Smooth muscle cell (in vitro differentiated cells): Measurements from ENCODE around the gene BCKDK. TPM values are rescaled to one million over a fixed set of nuclear protein-coding genes. Genes with fewer than 3 reads are reported as not detected.
"Not testable (repeated sequence)": the region's sequence is repeated elsewhere in the genome, so short reads cannot be mapped to it uniquely, and the experiment has no call there.

ENCODE experiments used
- DNase-seq: peaks from one replicate; lab custom pipeline; 2025; ENCODE audit not compliant: unreplicated experiment; lab: John Stamatoyannopoulos, UW
- H2AFZ ChIP-seq: fragments of 200-600 bp; sonication (generic); 2 replicates; pipeline ENCODE4 v1.6.0; 2016; ENCODE audit warnings: antibody characterized with exemption, low read depth, mild to moderate bottlenecking
- H3F3A ChIP-seq: fragments of 200-600 bp; sonication (generic); 2 replicates; pipeline ENCODE4 v1.6.0; 2017; ENCODE audit warnings: antibody characterized with exemption, low read depth
- H3K27ac ChIP-seq: fragments of 200-600 bp; sonication (generic); 2 replicates; pipeline ENCODE4 v1.5.1; 2016; ENCODE audit warnings: low read depth, mild to moderate bottlenecking
- H3K27me3 ChIP-seq: fragments of 200-600 bp; sonication (generic); 2 replicates; pipeline ENCODE4 v1.6.1; 2016; ENCODE audit warnings: low read depth, mild to moderate bottlenecking
- H3K36me3 ChIP-seq: fragments of 200-600 bp; sonication (generic); 2 replicates; pipeline ENCODE4 v1.5.1; 2016; ENCODE audit warnings: low read depth
- H3K4me1 ChIP-seq: fragments of 200-600 bp; sonication (generic); 2 replicates; pipeline ENCODE4 v1.5.1; 2016; ENCODE audit warnings: low read depth
- H3K4me2 ChIP-seq: fragments of 200-600 bp; sonication (generic); 2 replicates; pipeline ENCODE4 v1.6.0; 2016; ENCODE audit warnings: mild to moderate bottlenecking
- H3K4me3 ChIP-seq: fragments of 200-600 bp; sonication (generic); 2 replicates; pipeline ENCODE4 v1.5.1; 2016; ENCODE audit warnings: mild to moderate bottlenecking
- H3K79me2 ChIP-seq: fragments of 200-600 bp; sonication (generic); 2 replicates; pipeline ENCODE4 v1.6.0; 2016; ENCODE audit warnings: low read depth, mild to moderate bottlenecking
- H3K9ac ChIP-seq: fragments of 200-600 bp; sonication (generic); 2 replicates; pipeline ENCODE4 v1.6.0; 2016; ENCODE audit warnings: low read depth
- H3K9me3 ChIP-seq: fragments of 200-600 bp; sonication (generic); replicated peaks from 2 replicates; pipeline ENCODE4 v1.5.1; 2016; ENCODE audit warnings: low read depth
- H4K20me1 ChIP-seq: fragments of 200-600 bp; sonication (generic); 2 replicates; pipeline ENCODE4 v1.6.0; 2016; ENCODE audit warnings: low read depth
- CTCF ChIP-seq: fragments of 200-600 bp; sonication (generic); IDR thresholded peaks from 2 replicates; pipeline ENCODE4 v1.5.1; 2017; ENCODE audit warnings: borderline replicate concordance, mild to moderate bottlenecking, antibody characterized with exemption; ENCODE audit not compliant: insufficient read depth, poor library complexity, severe bottlenecking
- WGBS: methylation state at CpG from one replicate; pipeline ENCODE4 v1.1.7; 2016; ENCODE audit warnings: low lambda C conversion rate; 5-methylcytosine and 5-hydroxymethylcytosine counted together
- polyA plus RNA-seq: library from polyadenylated mRNA; unstranded; fragments of >200 nt; fragmentation: Nextera tagmentation; extraction: Ambion mirVana; gene quantifications from 2 replicates; pipeline ENCODE4 v1.2.1, GENCODE V29; 2016
- total RNA-seq: library from RNA; depleted of rRNA; stranded (reverse); fragments of >200 nt; gene quantifications from 2 replicates; pipeline ENCODE4 v1.2.3, GENCODE V29; 2014

Gene BCKDK
- total and polyA plus RNA-seq, 2 experiments from 2014 or later: 40.5 to 82.6 TPM

- Histone ChIP-seq H3K36me3 (no peaks in the 10 kb centered on the region), H4K20me1 (no peaks in the 10 kb centered on the region), H2AFZ (no peak overlapping the region), H3K9ac (no peak overlapping the region), H3K27ac (no peak overlapping the region), H3F3A (no peaks in the 10 kb centered on the region), H3K4me2 (no peak overlapping the region), H3K4me3 (no peak overlapping the region), H3K9me3 (no peaks in the 10 kb centered on the region), H3K4me1 (peaks cover 9% of the 10 kb centered on the region), H3K79me2 (no peaks in the 10 kb centered on the region), H3K27me3 (peaks cover 23% of the 10 kb centered on the region)
- 97% methylated on average over 8 of the region's 8 CpGs for WGBS
- no peak for TF ChIP-seq CTCF
- no peak for DNase-seq
Observed at GRCh38 chr16:31143694-31144148, 35.5 kb downstream of the BCKDK start.

- not testable (repeated sequence) for H3F3A ChIP-seq, H2AFZ ChIP-seq, H3K4me1 ChIP-seq, DNase-seq, H3K4me2 ChIP-seq, H3K9me3 ChIP-seq, H3K36me3 ChIP-seq, H3K79me2 ChIP-seq, H3K9ac ChIP-seq, H3K27ac ChIP-seq, H3K4me3 ChIP-seq, H4K20me1 ChIP-seq
- H3K27me3 ChIP-seq: peaks cover 27% of the 10 kb centered on the region
- WGBS: 64% methylated on average over 7 of the region's 7 CpGs
Observed at GRCh38 chr16:31144418-31144817, 36.2 kb downstream of the BCKDK start.

- Histone ChIP-seq H3K27ac (no peak overlapping the region), H4K20me1 (no peaks in the 10 kb centered on the region), H3K9me3 (no peaks in the 10 kb centered on the region), H3K9ac (no peak overlapping the region), H3K36me3 (no peaks in the 10 kb centered on the region), H2AFZ (no peak overlapping the region), H3K4me3 (no peak overlapping the region), H3K4me1 (peaks cover 6% of the 10 kb centered on the region), H3K4me2 (no peak overlapping the region), H3K79me2 (no peaks in the 10 kb centered on the region), H3F3A (no peaks in the 10 kb centered on the region), H3K27me3 (peaks cover 27% of the 10 kb centered on the region)
- TF ChIP-seq CTCF: no peak
- DNase-seq: no peak
- 87% methylated on average over 12 of the region's 12 CpGs for WGBS
Observed at GRCh38 chr16:31145398-31145990, 37.3 kb downstream of the BCKDK start.

GRCh38 chr16:31147574-31147973, 39.4 kb downstream of the BCKDK start:
- Histone ChIP-seq H3K4me3 (no peak overlapping the region), H4K20me1 (no peaks in the 10 kb centered on the region), H3K4me1 (no peaks in the 10 kb centered on the region), H3K4me2 (no peak overlapping the region), H3K9me3 (no peaks in the 10 kb centered on the region), H3K79me2 (no peaks in the 10 kb centered on the region), H2AFZ (no peak overlapping the region), H3K27me3 (peaks cover 27% of the 10 kb centered on the region), H3K27ac (no peak overlapping the region), H3K36me3 (no peaks in the 10 kb centered on the region), H3F3A (no peaks in the 10 kb centered on the region), H3K9ac (no peak overlapping the region)
- 96% methylated on average over 3 of the region's 3 CpGs for WGBS
- no peak for DNase-seq
- TF ChIP-seq CTCF: no peak
